Ovary (tissue), 3 donors: ENCODE results near the gene SYNPO2.

Experiments
- CTCF ChIP-seq, 3 donors: fragments of 450-650 bp in 2 of 3; fragments of 200-600 bp in 1 of 3; IDR thresholded peaks; one replicate each; pipeline versions ENCODE4 v1.5.1 to v1.8.0; 2016 to 2022; ENCODE audit warnings: antibody characterized with exemption in 3 of 3, mild to moderate bottlenecking in 1 of 3
- POLR2A ChIP-seq: fragments of 450-650 bp; IDR thresholded peaks from one replicate; pipeline ENCODE4 v1.6.1; 2017; ENCODE audit warnings: antibody characterized with exemption, mild to moderate bottlenecking, moderate library complexity
- donor health status: DM: no; HTN: no; CAD: no.

- TF ChIP-seq CTCF (IDR thresholded peaks at IDR 0.05) (no peak), POLR2A (no peak)
Measured at GRCh38 chr4:118941149-118941548, 52.5 kb downstream of the SYNPO2 start.
